Activated CD4-positive, alpha-beta T cell treated with anti-CD3 and anti-CD28 coated beads for 1 hour (primary cell): ENCODE measurements around the gene TBX5.
"Not testable (repeated sequence)": the region's sequence is repeated elsewhere in the genome, so short reads cannot be mapped to it uniquely, and the experiment has no call there.

Experiments
- DNase-seq: peaks from one replicate; pipeline ENCODE4 v3.0.0-alpha.2; 2020

Gene TBX5

GRCh38 chr12:114368685-114369452 is 37.1 kb downstream of the TBX5 start:
- no peak for DNase-seq

GRCh38 chr12:114361992-114362391 is 44.0 kb downstream of the TBX5 start:
- no peak for DNase-seq

GRCh38 chr12:114361545-114361944 is 44.4 kb downstream of the TBX5 start:
- no peak for DNase-seq

- no peak for DNase-seq
Observed at GRCh38 chr12:114360485-114360884, 45.5 kb downstream of the TBX5 start.

- no peak for DNase-seq
Observed at GRCh38 chr12:114355389-114356088, 50.4 kb downstream of the TBX5 start.

GRCh38 chr12:114349239-114349638 is 56.7 kb downstream of the TBX5 start:
- DNase-seq, result not testable (repeated sequence)

GRCh38 chr12:114347861-114348260 is 58.1 kb downstream of the TBX5 start:
- no peak for DNase-seq

DNA sequence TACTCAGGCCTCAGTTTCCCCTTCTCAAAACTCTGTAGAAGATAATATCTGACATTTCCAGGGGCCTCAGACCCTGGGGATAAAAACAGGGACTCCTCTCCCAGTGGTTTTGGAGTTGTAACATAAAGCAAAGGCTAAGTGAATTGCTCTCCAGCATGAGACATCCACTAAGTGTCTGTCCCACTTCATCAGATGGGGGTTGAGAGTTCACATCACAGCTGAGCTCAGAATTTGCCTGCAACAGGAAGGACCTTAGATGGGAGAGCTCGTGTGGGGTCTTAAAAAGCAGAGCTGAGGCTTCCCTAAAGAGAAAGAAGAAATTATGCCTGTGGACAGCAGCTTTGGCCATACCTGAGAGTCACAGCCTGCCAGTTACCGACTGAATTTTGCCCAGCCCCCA is 61.1 kb downstream of the TBX5 start:
- no peak for DNase-seq

- no peak for DNase-seq
Observed at GRCh38 chr12:114344303-114344663, 61.7 kb downstream of the TBX5 start.

- no peak for DNase-seq
Observed at GRCh38 chr12:114343585-114344302, 62.2 kb downstream of the TBX5 start.

DNA sequence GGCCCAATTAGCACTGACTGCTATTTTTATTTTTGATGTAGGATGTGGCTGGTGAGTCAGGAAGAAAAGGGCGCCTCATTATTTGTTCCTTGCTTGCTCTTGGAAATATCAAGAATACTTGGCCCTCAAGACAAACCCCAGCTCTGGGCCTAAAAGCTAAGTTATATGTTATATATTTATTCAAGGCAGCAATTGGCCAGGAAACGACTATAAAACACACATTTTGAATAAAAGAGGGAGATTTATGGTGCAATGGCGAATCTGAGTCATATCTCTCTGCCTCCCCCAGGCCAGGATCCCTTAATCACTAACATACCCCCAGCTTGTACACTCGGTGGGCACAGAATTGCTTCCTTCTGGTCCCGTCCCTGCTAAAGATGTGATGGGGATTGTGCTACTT is 63.3 kb downstream of the TBX5 start:
- DNase-seq, result no peak

GRCh38 chr12:114341635-114342034 is 64.3 kb downstream of the TBX5 start:
- DNase-seq, result no peak

DNA sequence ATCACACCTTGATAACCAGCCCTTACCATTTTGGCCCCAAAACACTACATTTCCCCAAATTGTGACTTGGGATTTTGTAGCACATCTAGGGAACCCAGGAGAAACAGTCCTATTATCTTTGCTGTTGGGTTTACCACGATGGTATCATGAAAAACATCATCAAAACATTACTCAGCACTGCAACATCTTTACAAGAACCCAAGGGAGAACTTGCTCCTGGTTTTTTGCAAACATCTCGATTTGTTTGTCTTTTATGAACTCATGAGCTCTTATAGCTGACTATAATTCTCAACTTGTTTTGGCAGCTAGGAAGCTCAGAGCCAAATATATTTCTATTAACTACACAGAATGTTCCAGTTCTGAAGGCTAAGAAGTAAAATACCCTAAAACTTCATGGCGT is 65.7 kb downstream of the TBX5 start:
- no peak for DNase-seq

DNA sequence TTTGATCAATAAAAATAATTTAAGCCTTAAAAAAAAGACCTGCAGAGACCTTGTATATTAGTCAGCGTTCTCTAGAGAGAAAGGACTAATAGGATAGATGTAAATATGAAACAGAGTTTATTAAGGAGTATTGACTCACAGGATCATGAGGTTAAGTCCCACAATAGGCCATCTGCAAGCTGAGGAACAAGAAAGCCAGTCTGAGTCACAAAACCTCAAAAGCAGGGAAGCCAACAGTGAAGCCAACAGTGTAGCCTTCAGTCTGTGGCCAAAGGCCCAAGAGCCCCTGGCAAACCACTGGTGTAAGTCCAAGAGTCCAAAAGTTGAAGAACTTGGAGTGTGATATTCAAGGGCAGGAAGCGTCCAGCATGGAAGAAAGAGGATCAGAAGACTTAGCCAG is 66.3 kb downstream of the TBX5 start:
- no peak for DNase-seq

DNA sequence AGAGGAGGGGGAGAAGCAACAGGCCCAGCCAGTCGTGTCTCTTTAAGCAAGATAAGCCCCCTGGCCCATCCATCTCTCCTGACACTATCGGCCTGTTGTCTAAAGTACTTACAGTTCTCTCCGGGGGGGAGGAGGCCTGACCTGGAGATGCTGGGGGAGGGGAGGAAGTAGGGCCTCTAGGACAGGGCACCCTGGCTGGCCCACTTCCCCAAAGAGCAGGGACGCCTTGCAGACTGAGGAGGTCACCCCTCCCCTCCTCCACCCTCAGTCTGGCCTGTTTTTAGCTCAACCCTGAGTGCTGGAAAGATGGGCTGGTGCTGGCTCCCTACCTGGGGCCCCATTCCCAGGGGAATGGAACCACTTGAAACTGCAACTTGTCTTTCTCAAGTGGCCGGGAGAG is 70.3 kb downstream of the TBX5 start:
- no peak for DNase-seq

DNA sequence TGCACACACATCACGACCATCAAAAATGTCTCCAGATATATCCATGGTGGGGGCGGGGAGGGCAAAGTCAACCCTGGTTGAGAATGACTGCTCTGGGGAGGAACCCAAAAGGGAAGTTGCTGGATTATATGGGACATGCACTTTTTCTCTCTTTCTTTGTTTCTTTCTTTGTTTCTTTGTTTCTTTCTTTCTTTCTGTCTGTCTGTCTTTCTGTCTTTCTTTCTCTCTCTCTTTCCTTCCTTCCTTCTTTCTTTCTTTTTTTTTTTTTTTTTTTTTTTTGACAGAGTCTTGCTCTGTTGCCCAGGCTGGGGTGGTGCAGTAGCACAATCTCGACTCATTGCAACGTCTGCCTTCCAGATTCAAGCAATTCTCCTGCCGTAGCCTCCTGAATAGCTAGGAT is 71.5 kb downstream of the TBX5 start:
- DNase-seq, result no peak

GRCh38 chr12:114328292-114328691 is 77.7 kb downstream of the TBX5 start:
- no peak for DNase-seq

DNA sequence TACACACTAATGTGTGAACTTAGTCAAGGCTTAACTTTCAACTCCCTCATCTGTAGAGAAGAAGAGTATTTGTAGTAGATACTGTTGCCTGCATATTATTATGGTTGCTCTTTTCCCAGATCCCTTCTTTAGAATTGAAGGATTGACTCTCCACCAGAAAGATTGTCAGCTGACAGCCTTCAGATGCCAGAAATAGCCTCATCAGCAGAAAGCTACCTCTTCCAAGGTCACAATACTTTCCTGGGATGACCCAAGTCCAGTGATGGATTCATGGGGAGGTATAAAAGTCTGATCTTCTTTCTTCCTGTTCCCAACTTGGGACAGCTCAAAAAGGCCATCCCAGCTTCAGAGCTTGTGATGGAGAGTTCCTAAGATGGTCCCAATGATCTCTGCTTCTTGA is 78.2 kb downstream of the TBX5 start:
- no peak for DNase-seq

DNA sequence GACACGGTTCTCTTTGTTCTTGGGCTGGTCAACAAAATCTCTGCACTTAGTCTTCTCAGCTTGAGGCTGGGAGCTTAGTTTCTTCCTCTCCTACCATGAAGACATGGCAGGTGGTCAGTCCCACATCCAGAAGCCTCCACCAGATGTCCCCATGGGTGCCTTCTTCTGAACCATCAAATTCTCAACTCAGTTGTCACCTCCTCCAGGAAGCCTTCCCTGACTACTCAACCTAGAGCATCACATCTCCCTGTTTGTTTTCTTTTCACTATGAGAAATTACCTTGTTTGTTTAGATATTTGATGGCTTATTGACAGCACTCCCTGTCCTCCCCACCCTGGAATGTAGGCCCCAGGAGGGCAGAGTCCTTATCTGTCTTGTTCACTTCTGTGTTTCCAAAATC is 84.4 kb downstream of the TBX5 start:
- DNase-seq, result no peak

DNA sequence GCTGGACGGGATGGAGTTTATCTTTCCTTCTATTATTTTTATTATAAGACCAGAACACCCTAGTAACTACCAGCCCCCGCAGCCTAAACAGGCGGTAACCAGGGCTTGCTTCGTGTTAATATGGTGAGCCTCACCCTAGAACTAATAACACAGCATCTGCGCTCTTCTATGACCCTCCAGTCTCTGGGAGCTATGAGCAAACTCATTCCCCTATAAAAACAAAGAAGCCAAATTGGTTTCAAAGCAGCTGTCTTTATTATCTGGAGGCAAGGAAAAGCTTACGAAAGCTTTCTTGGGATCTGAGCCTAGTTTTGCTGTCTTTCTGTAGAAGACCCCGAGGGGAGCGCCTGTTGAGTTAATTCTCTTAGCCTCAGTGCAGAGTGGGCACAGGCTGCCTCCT is 85.0 kb downstream of the TBX5 start:
- no peak for DNase-seq

DNA sequence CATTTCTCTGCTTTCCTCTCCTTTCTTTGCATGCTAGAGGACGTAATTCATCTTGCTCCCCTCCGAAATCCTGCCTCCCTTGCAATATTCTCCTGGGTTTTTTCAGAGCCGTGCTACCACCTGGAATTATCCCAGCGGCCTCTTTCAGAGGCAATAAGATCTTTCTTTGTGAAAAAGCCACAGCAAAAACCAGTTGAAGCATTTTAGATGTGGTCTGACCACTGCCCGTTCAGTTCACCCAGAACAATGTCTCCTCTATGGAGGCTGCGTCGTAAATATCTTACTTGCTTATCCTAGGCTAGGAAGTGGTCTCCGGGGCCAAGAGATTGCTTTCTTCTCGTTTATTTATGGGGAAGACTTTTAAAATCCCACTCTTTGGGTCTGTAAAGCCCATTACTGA is 85.8 kb downstream of the TBX5 start:
- no peak for DNase-seq

DNA sequence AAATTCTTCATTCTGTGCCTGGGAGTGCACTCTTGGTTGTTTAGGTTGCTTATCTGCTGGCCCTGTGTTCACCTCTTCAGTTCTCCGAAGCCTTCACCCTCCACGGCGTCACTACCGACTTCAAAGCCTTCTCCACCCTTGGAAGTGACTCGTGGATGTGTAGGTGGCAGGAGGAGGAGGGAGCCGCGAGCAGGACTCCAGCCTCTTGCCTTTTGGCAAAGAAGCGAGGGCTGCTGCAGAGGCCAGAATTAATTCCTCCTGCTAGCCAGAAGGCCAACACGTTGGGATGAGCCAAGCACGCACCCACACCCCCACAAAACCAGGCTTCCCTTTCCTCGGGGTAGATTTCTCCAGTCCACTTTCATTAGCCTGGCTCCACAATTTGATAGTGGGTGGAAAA is 86.5 kb downstream of the TBX5 start:
- no peak for DNase-seq

DNA sequence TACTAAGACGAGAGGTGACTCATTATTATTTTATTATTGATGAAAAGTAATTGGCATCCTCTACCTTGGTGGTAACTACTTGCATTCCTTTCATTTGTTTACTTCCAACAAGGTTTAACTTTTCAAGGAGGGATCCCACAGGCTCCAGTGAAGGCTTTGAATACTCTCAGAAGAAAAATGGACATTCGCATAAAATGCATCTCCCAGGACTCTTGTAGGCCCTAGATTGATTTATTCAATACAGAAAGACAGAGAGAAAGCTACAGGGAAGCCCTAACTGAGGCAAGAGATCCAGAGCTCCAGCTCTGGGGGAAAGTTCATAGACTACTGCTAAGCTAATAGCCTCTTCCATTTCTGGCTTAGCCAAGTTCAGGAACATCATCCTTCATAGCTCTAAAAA is 87.0 kb downstream of the TBX5 start:
- no peak for DNase-seq

DNA sequence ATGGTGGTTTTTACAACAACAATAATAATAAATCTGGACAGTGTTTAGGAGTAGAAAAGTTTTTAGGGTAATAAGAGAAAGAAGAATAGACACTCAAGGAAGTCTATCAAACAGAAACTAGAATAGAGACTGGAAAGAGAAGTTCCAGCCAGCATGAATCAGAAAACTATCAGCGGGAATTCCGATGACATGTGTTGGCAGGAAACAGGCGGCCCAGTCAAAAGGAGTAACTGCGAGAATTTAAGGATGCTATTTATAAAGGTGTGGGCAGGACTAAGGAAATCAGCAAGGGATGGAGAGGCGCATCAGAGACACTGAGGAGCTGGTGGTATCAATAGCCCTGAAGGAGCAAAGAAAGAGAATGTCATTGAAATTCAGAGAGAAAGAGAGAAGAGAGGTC is 89.9 kb downstream of the TBX5 start:
- no peak for DNase-seq
